ENCODE data around the gene TMEM179B. TPM values are rescaled to one million over a fixed set of nuclear protein-coding genes. Genes with fewer than 3 reads are reported as not detected.

TMEM179B gene
- total and polyA plus RNA-seq, 9 of the 15 experiments (the other 6 are each of a cell fraction or from before 2014, with no cell fraction given) = 27.7 to 105 (median 37.0) TPM

DNA sequence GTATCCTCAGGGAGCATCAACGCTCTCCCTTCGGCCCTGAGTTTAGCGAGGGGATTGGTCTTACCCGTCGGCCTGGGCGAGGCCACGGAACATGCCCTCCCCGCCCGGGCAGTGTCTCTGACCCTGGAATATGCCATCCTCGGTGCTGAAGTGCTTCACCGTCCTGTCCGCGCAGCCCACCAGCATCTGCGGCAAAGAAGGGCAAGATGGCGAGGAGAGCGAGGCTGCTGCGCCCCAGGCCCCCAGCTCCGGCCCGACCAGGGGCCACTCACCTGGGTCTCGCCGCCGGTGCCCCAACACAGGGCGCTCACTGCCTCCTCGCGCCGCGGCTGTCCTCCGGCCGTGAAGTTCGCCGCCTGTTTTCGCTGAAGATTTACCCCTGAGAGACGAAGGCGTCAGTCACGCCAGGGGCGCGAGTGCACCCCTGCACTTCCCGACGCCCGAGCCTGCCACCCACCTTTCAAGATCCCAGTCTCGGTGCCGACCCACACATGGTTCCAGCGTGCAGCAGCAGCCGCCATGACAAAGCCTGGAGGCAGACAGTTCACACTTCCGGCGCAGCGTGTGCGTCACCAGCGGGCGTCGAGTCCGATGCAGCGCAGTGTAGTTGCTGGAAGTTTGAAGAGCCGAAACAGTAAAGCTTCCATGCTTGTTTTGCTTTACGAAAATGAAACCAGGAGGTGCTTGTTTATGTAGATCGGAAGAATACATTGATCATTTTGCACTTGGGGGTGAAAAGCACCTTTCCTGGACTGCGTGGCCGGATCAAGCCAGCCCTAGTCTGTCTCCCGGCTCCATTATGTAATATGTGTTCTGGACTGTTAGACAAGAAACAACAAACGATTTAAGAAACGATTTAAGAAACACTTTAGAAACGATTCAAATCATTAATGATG is 52.1 kb downstream of the TMEM179B start, which contains the start of gene WDR74 (continued):
- TF ChIP-seq, protein P1, sequence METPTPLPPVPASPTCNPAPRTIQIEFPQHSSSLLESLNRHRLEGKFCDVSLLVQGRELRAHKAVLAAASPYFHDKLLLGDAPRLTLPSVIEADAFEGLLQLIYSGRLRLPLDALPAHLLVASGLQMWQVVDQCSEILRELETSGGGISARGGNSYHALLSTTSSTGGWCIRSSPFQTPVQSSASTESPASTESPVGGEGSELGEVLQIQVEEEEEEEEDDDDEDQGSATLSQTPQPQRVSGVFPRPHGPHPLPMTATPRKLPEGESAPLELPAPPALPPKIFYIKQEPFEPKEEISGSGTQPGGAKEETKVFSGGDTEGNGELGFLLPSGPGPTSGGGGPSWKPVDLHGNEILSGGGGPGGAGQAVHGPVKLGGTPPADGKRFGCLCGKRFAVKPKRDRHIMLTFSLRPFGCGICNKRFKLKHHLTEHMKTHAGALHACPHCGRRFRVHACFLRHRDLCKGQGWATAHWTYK (CRISPR knock-in tag; IDR thresholded peaks at IDR 0.05) = no peak
- TF ChIP-seq POLR2H (tag; IDR thresholded peaks at IDR 0.05; ENCODE audit: low read depth) (peak; percentile 4; the same call in 1 of the 2 replicates), ZEB2 (IDR thresholded peaks at IDR 0.05) (no peak), RBM17 (IDR thresholded peaks at IDR 0.05; ENCODE audit: borderline replicate concordance, low read depth, low read length) (no peak), NFATC3 (IDR thresholded peaks at IDR 0.05) (0 out of 2 replicates have a peak, but pooled peaks have one; percentile 27), ZNF695 (CRISPR knock-in tag; IDR thresholded peaks at IDR 0.05) (no peak), NBN (IDR thresholded peaks at IDR 0.05; ENCODE audit: low read depth) (peak; percentile 65), SMARCB1 (IDR thresholded peaks at IDR 0.05; ENCODE audit: insufficient read length, low read depth) (no peak), KHSRP (IDR thresholded peaks at IDR 0.05) (peak; percentile 76)
- TF ChIP-seq, protein P2, sequence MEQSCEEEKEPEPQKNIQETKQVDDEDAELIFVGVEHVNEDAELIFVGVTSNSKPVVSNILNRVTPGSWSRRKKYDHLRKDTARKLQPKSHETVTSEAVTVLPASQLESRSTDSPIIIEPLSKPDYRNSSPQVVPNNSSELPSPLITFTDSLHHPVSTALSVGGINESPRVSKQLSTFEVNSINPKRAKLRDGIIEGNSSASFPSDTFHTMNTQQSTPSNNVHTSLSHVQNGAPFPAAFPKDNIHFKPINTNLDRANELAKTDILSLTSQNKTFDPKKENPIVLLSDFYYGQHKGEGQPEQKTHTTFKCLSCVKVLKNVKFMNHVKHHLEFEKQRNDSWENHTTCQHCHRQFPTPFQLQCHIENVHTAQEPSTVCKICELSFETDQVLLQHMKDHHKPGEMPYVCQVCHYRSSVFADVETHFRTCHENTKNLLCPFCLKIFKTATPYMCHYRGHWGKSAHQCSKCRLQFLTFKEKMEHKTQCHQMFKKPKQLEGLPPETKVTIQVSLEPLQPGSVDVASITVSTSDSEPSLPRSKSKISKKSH (CRISPR knock-in tag; IDR thresholded peaks at IDR 0.05) = no peak
- TF ChIP-seq, protein P3, sequence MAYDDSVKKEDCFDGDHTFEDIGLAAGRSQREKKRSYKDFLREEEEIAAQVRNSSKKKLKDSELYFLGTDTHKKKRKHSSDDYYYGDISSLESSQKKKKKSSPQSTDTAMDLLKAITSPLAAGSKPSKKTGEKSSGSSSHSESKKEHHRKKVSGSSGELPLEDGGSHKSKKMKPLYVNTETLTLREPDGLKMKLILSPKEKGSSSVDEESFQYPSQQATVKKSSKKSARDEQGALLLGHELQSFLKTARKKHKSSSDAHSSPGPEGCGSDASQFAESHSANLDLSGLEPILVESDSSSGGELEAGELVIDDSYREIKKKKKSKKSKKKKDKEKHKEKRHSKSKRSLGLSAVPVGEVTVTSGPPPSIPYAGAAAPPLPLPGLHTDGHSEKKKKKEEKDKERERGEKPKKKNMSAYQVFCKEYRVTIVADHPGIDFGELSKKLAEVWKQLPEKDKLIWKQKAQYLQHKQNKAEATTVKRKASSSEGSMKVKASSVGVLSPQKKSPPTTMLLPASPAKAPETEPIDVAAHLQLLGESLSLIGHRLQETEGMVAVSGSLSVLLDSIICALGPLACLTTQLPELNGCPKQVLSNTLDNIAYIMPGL (CRISPR knock-in tag; IDR thresholded peaks at IDR 0.05) = no peak
- TF ChIP-seq, protein P4, sequence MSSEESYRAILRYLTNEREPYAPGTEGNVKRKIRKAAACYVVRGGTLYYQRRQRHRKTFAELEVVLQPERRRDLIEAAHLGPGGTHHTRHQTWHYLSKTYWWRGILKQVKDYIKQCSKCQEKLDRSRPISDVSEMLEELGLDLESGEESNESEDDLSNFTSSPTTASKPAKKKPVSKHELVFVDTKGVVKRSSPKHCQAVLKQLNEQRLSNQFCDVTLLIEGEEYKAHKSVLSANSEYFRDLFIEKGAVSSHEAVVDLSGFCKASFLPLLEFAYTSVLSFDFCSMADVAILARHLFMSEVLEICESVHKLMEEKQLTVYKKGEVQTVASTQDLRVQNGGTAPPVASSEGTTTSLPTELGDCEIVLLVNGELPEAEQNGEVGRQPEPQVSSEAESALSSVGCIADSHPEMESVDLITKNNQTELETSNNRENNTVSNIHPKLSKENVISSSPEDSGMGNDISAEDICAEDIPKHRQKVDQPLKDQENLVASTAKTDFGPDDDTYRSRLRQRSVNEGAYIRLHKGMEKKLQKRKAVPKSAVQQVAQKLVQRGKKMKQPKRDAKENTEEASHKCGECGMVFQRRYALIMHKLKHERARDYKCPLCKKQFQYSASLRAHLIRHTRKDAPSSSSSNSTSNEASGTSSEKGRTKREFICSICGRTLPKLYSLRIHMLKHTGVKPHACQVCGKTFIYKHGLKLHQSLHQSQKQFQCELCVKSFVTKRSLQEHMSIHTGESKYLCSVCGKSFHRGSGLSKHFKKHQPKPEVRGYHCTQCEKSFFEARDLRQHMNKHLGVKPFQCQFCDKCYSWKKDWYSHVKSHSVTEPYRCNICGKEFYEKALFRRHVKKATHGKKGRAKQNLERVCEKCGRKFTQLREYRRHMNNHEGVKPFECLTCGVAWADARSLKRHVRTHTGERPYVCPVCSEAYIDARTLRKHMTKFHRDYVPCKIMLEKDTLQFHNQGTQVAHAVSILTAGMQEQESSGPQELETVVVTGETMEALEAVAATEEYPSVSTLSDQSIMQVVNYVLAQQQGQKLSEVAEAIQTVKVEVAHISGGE (CRISPR knock-in tag; IDR thresholded peaks at IDR 0.05) = peak in 1 of 3 experiments; percentile 55; a peak in 2 of 6 replicates
- TF ChIP-seq, protein P5, sequence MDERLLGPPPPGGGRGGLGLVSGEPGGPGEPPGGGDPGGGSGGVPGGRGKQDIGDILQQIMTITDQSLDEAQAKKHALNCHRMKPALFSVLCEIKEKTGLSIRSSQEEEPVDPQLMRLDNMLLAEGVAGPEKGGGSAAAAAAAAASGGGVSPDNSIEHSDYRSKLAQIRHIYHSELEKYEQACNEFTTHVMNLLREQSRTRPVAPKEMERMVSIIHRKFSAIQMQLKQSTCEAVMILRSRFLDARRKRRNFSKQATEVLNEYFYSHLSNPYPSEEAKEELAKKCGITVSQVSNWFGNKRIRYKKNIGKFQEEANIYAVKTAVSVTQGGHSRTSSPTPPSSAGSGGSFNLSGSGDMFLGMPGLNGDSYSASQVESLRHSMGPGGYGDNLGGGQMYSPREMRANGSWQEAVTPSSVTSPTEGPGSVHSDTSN (CRISPR knock-in tag; IDR thresholded peaks at IDR 0.05; ENCODE audit: low read depth) = no peak
- TF ChIP-seq, protein P5 (tag; conservative IDR thresholded peaks at IDR 0.05; ENCODE audit: low read depth) = no peak
